Neutrophil (primary cell): Measurements from ENCODE around the gene CRYBB2.
A peak's percentile ranks its signal among the peaks of the same experiment; 100 is the strongest.
"Not testable (repeated sequence)": the region's sequence is repeated elsewhere in the genome, so short reads cannot be mapped to it uniquely, and the experiment has no call there.

Source experiments
- H3K27ac ChIP-seq: fragments of 200-600 bp; sonication (generic); 2 replicates; pipeline ENCODE4 v1.5.1; 2016; ENCODE audit warnings: mild to moderate bottlenecking, moderate library complexity
- H3K27me3 ChIP-seq: fragments of 200-600 bp; sonication (generic); 2 replicates; pipeline ENCODE4 v1.6.0; 2016; ENCODE audit warnings: mild to moderate bottlenecking
- H3K36me3 ChIP-seq: fragments of 200-600 bp; sonication (generic); 2 replicates; pipeline ENCODE4 v1.5.1; 2017
- H3K4me1 ChIP-seq, 2 experiments: fragments of 200-600 bp in 1 of 2; sonication (generic) in 1 of 2; 1 replicate in 1 of 2; 2 replicates in 1 of 2; pipeline versions ENCODE4 v1.5.1 to v1.6.1; 2013 to 2016; ENCODE audit warnings: low read depth in 1 of 2, low read length in 1 of 2, mild to moderate bottlenecking in 1 of 2, moderate library complexity in 1 of 2; ENCODE audit not compliant: control insufficient read depth in 1 of 2, insufficient read depth in 1 of 2
- H3K4me3 ChIP-seq, 2 experiments: fragments of 200-600 bp in 1 of 2; sonication (generic) in 1 of 2; 1 replicate in 1 of 2; 2 replicates in 1 of 2; pipeline ENCODE4 v1.5.1; 2013 to 2016; ENCODE audit warnings: low read depth in 1 of 2, low read length in 1 of 2, mild to moderate bottlenecking in 1 of 2, moderate library complexity in 1 of 2
- H3K9me3 ChIP-seq: fragments of 200-600 bp; sonication (generic); 2 replicates; pipeline ENCODE4 v1.5.1; 2016
- TF ChIP-seq, protein P1 (sequence below): fragments of 200-600 bp; sonication (generic); IDR thresholded peaks from 2 replicates; pipeline ENCODE4 v1.5.1; 2016; ENCODE audit warnings: antibody characterized with exemption

The CRYBB2 gene

DNA sequence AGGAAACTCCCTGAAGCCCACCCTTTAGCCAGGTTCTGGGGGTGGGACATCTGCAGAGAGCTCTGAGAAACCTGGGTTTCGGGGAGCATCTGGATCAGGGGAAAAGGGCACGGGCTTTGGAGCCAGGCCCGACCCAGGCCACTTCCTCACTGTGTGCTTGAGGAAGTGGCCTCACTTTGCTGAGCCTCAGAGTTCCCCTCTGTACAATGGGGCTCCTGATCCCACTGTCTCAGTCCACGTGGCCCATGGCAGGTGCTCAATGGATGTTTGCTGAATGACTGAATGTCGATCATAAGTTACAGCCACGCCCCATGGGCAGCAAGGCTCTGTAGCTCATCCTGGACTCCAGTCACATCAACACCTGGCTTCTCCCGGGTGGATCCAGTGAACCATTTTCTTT is 18.5 kb upstream of the CRYBB2 start:
- no peaks in the 10 kb centered on the region for H3K27me3 ChIP-seq
- H3K36me3 ChIP-seq, result no peaks in the 10 kb centered on the region
- TF ChIP-seq, protein P1, sequence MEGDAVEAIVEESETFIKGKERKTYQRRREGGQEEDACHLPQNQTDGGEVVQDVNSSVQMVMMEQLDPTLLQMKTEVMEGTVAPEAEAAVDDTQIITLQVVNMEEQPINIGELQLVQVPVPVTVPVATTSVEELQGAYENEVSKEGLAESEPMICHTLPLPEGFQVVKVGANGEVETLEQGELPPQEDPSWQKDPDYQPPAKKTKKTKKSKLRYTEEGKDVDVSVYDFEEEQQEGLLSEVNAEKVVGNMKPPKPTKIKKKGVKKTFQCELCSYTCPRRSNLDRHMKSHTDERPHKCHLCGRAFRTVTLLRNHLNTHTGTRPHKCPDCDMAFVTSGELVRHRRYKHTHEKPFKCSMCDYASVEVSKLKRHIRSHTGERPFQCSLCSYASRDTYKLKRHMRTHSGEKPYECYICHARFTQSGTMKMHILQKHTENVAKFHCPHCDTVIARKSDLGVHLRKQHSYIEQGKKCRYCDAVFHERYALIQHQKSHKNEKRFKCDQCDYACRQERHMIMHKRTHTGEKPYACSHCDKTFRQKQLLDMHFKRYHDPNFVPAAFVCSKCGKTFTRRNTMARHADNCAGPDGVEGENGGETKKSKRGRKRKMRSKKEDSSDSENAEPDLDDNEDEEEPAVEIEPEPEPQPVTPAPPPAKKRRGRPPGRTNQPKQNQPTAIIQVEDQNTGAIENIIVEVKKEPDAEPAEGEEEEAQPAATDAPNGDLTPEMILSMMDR, result no peak
- no peaks in the 10 kb centered on the region for H3K4me1 ChIP-seq
- H3K9me3 ChIP-seq, result no peaks in the 10 kb centered on the region
- no peak overlapping the region for H3K27ac ChIP-seq
- H3K4me3 ChIP-seq, result no peak overlapping the region

DNA sequence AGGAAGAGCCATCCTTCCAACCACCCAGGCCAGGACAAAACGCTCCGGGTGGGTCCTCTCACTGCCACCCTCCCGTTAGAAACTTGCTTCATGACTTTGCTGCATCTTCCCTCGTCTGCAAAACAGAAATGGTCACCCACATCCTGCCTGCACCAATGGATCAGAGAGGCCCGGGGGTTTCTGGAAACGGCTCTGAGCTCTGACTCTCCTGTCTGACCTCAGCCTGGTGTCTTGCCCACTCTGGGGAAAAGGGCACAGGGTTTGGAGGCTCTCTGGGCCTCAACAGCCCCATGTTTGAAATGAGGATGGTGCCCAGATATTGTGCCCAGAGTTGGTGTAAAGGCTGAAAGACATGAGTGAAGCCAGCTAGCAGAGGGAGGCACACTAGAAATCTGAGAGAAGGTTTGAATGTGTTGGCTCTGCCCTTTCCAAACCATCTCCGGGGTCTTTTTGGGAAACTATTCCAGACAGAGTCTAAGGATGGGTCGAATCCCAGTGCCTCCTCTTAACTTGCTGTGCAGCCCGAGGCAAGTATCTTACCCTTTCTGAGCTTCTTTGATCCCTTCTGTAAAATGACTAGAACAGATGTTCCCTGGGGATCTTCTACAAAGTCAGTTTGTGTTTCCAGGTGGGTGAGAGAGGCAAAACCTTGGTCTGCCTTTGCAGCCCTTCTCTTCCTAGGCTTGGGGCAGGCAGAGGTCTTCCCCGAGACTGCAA is 17.7 kb upstream of the CRYBB2 start:
- H3K27me3 ChIP-seq, result no peaks in the 10 kb centered on the region
- no peak overlapping the region for H3K27ac ChIP-seq
- no peak overlapping the region for H3K4me3 ChIP-seq
- no peaks in the 10 kb centered on the region for H3K36me3 ChIP-seq
- no peaks in the 10 kb centered on the region for H3K4me1 ChIP-seq
- TF ChIP-seq, protein P1, result no peak
- no peaks in the 10 kb centered on the region for H3K9me3 ChIP-seq

DNA sequence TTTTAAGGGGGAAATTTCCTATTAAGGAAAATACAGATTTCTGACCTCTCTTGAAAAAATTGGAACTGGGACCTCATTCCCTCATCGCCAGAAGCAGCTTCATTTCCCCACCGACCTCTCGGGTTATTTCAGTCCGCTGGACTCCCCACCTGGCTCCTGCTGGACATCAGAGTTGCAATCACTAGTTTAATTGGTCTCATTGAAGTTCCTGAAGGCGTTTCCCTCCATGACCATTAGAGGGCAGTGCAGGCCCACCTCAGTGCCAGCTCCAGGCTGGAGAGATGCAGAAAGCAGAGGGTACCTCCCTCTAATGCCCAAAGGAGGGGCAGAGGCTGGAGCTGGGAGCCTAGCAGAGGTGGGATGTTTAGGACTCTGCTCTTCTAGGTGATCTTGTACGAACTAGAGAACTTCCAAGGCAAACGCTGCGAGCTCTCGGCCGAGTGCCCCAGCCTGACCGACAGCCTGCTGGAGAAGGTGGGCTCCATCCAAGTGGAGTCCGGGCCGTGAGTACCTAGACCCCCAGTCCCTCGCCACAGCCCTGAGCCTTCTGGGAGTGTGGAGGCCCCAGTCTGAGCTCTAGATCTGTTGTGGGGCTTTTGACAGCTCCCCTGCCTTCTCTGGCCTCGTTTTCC is 17.0 kb upstream of the CRYBB2 start:
- no peaks in the 10 kb centered on the region for H3K36me3 ChIP-seq
- no peak overlapping the region for H3K27ac ChIP-seq
- H3K9me3 ChIP-seq, result no peaks in the 10 kb centered on the region
- no peaks in the 10 kb centered on the region for H3K4me1 ChIP-seq
- TF ChIP-seq, protein P1, result peak; percentile 33
- H3K27me3 ChIP-seq, result no peaks in the 10 kb centered on the region
- no peak overlapping the region for H3K4me3 ChIP-seq

DNA sequence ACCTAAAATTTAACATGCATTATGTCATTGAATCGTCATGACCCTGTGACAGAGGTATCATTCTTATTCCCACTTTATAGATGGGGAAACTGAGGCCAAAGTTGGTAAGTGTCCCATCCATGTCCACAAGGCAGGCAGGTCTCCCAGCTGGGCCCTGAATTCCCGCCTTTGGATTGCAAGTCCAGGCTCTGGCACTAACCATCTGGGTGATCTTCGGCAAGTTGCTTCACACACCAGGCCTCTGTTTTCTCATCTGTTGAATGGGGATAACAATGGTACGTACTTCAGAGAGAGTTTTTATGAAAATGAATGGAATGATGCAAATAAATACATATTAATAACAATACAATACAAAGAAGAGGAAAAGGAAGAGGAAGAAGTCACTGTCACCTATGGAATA is 16.4 kb upstream of the CRYBB2 start:
- TF ChIP-seq, protein P1, result no peak
- no peaks in the 10 kb centered on the region for H3K4me1 ChIP-seq

DNA sequence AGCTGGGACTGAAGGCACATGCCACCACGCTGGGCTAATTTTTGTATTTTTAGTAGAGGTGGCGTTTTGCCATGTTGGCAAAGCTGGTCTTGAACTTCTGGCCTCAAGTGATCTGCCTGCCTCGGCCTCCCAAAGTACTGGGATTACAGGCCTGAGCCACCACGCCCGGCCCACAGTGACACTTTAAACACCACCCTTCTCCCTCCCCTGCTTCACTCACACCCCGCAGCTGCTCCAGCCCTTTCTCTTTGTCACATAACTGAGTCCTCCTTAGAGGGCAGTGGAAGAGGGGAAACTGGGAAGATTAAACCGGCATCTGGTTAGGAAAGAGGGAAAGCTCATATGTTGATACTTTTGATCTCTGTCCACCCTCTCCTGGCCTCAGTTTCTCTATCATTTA is 14.9 kb upstream of the CRYBB2 start:
- not testable (repeated sequence) for H3K4me3 ChIP-seq, H3K36me3 ChIP-seq, H3K27ac ChIP-seq, H3K9me3 ChIP-seq, H3K27me3 ChIP-seq, H3K4me1 ChIP-seq

More for the DNA sequence above, 16.4 kb upstream of the CRYBB2 start:
- Histone ChIP-seq H3K27ac (no peak overlapping the region), H3K4me3 (no peak overlapping the region), H3K9me3 (no peaks in the 10 kb centered on the region), H3K27me3 (no peaks in the 10 kb centered on the region), H3K36me3 (no peaks in the 10 kb centered on the region)

DNA sequence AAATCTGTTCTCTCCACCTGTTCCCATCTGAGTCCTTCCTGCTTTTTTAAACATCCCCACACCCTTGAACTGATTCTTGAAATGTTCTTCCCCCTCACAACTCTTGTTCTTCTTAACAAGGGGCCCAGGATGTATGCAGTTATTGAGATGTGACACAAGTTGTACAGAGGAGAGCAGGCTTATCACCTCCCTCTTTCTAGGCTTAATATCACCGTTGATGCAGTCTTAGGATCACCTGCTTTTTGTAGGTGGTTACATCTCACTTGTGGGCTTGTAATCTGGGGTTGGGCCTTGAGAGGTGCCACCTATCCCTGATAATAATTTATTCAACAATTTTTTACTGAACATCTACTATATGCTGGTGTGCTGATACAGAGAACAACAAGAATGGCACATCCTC is 13.6 kb upstream of the CRYBB2 start:
- Histone ChIP-seq H3K36me3 (no peaks in the 10 kb centered on the region), H3K27ac (no peak overlapping the region), H3K9me3 (no peaks in the 10 kb centered on the region), H3K4me3 (no peak overlapping the region), H3K4me1 (no peaks in the 10 kb centered on the region), H3K27me3 (no peaks in the 10 kb centered on the region)
- TF ChIP-seq, protein P1, result no peak
